H9 (cell line): Measurements from ENCODE around the gene REC114. TPM values are rescaled to one million over a fixed set of nuclear protein-coding genes. Genes with fewer than 3 reads are reported as not detected.

ENCODE experiments used
- DNase-seq: peaks from one replicate; pipeline ENCODE4 v3.0.0-alpha.2; 2017
- H2AFZ ChIP-seq: one replicate; pipeline ENCODE4 v1.6.1; 2013; ENCODE audit warnings: mild to moderate bottlenecking, low read length, control low read depth, moderate library complexity
- H2AK5ac ChIP-seq: 2 replicates; pipeline ENCODE4 v1.6.1; 2013; ENCODE audit warnings: low read length, control low read depth, mixed read lengths; ENCODE audit not compliant: insufficient read length
- H2BK120ac ChIP-seq: one replicate; pipeline ENCODE4 v1.6.1; 2013; ENCODE audit warnings: low read depth, mild to moderate bottlenecking, low read length, control low read depth, inconsistent platforms; ENCODE audit not compliant: poor library complexity, severe bottlenecking
- H2BK12ac ChIP-seq: 2 replicates; pipeline ENCODE4 v1.6.1; 2013; ENCODE audit warnings: low read length, control low read depth, mixed read lengths, low read depth; ENCODE audit not compliant: insufficient read length
- H2BK15ac ChIP-seq: 2 replicates; pipeline ENCODE4 v1.6.1; 2013; ENCODE audit warnings: low read depth, low read length, control low read depth
- H2BK20ac ChIP-seq: one replicate; pipeline ENCODE4 v1.6.1; 2013; ENCODE audit warnings: low read depth, mild to moderate bottlenecking, low read length, control low read depth, inconsistent platforms; ENCODE audit not compliant: poor library complexity, severe bottlenecking
- H2BK5ac ChIP-seq: 2 replicates; pipeline ENCODE4 v1.6.1; 2013; ENCODE audit warnings: low read length, control low read depth, mixed read lengths; ENCODE audit not compliant: insufficient read length
- H3K14ac ChIP-seq: 2 replicates; pipeline ENCODE4 v1.6.1; 2013; ENCODE audit warnings: low read length, control low read depth; ENCODE audit not compliant: insufficient read depth
- H3K18ac ChIP-seq: 2 replicates; pipeline ENCODE4 v1.6.1; 2013; ENCODE audit warnings: low read depth, mild to moderate bottlenecking, mixed read lengths, low read length, control low read depth; ENCODE audit not compliant: insufficient read length
- H3K23ac ChIP-seq: 2 replicates; pipeline ENCODE4 v1.6.1; 2013; ENCODE audit warnings: low read length, control low read depth, mixed read lengths, low read depth; ENCODE audit not compliant: insufficient read length
- H3K23me2 ChIP-seq: 2 replicates; pipeline ENCODE4 v1.6.1; 2013; ENCODE audit warnings: low read depth, mild to moderate bottlenecking, mixed read lengths, low read length, control low read depth; ENCODE audit not compliant: insufficient read length, poor library complexity, severe bottlenecking
- H3K27ac ChIP-seq: 2 replicates; pipeline ENCODE4 v1.5.1; 2013; ENCODE audit warnings: low read length, control low read depth, mixed read lengths, low read depth; ENCODE audit not compliant: insufficient read length
- H3K27me3 ChIP-seq: 2 replicates; pipeline ENCODE4 v1.6.1; 2013; ENCODE audit warnings: low read length, control low read depth, inconsistent platforms; ENCODE audit not compliant: insufficient read depth
- H3K4ac ChIP-seq: 2 replicates; pipeline ENCODE4 v1.6.1; 2013; ENCODE audit warnings: low read depth, mild to moderate bottlenecking, control low read depth, inconsistent platforms, low read length, moderate library complexity
- H3K4me1 ChIP-seq: 2 replicates; pipeline ENCODE4 v1.6.1; 2013; ENCODE audit warnings: low read length, control low read depth, inconsistent platforms; ENCODE audit not compliant: insufficient read depth
- H3K4me2 ChIP-seq: 2 replicates; pipeline ENCODE4 v1.6.1; 2013; ENCODE audit warnings: low read length, control low read depth, mixed read lengths; ENCODE audit not compliant: insufficient read length, insufficient read depth
- H3K56ac ChIP-seq: 2 replicates; pipeline ENCODE4 v1.6.1; 2013; ENCODE audit warnings: low read depth, mild to moderate bottlenecking, mixed read lengths, low read length, control low read depth; ENCODE audit not compliant: insufficient read length
- H3K79me1 ChIP-seq: 2 replicates; pipeline ENCODE4 v1.6.1; 2013; ENCODE audit warnings: low read depth, mild to moderate bottlenecking, moderate library complexity, low read length, control low read depth, inconsistent platforms; ENCODE audit not compliant: insufficient read depth, poor library complexity, severe bottlenecking
- H3K79me2 ChIP-seq: 2 replicates; pipeline ENCODE4 v1.6.1; 2013; ENCODE audit warnings: low read length, control low read depth, inconsistent platforms; ENCODE audit not compliant: insufficient read depth
- H3K9ac ChIP-seq: 2 replicates; pipeline ENCODE4 v1.6.1; 2013; ENCODE audit warnings: low read length, control low read depth, mixed read lengths; ENCODE audit not compliant: insufficient read length; ENCODE audit errors: extremely low read depth
- H3K9me3 ChIP-seq: one replicate; pipeline ENCODE4 v1.6.1; 2013; ENCODE audit warnings: low read depth, low read length, inconsistent platforms; ENCODE audit not compliant: control insufficient read depth
- H3T11ph ChIP-seq: one replicate; pipeline ENCODE4 v1.6.1; 2013; ENCODE audit warnings: mild to moderate bottlenecking, low read length, control low read depth, inconsistent platforms
- H4K20me1 ChIP-seq: one replicate; pipeline ENCODE4 v1.6.1; 2013; ENCODE audit not compliant: control insufficient read depth, insufficient read length, insufficient read depth
- H4K5ac ChIP-seq: 2 replicates; pipeline ENCODE4 v1.6.1; 2013; ENCODE audit warnings: low read depth, mild to moderate bottlenecking, mixed read lengths, low read length, control low read depth; ENCODE audit not compliant: insufficient read length
- H4K8ac ChIP-seq: replicated peaks from 2 replicates; pipeline ENCODE4 v1.6.1; 2013; ENCODE audit warnings: low read length, control low read depth, mixed read lengths, low read depth; ENCODE audit not compliant: insufficient read length
- H4K91ac ChIP-seq: 2 replicates; pipeline ENCODE4 v1.6.1; 2013; ENCODE audit warnings: low read depth, mild to moderate bottlenecking, moderate library complexity, mixed read lengths, low read length, control low read depth; ENCODE audit not compliant: insufficient read length
- H3K27ac Mint-ChIP-seq, 3 experiments: 2 replicates in 2 of 3; 3 replicates in 1 of 3; pipeline ENCODE4 v1.8.0; 2020 to 2021; ENCODE audit warnings: mixed read lengths in 3 of 3, mild to moderate bottlenecking in 1 of 3, moderate library complexity in 1 of 3
- H3K27me3 Mint-ChIP-seq: 2 replicates; pipeline ENCODE4 v1.8.0; 2021; ENCODE audit warnings: low read depth, mild to moderate bottlenecking, moderate library complexity, mixed read lengths
- H3K36me3 Mint-ChIP-seq, 3 experiments: 2 replicates in 2 of 3; 3 replicates in 1 of 3; pipeline ENCODE4 v1.8.0; 2020 to 2021; ENCODE audit warnings: low read depth in 3 of 3, mixed read lengths in 3 of 3; ENCODE audit not compliant: insufficient read depth in 1 of 3
- H3K4me1 Mint-ChIP-seq, 2 experiments: 2 replicates each; pipeline ENCODE4 v1.8.0; 2020; ENCODE audit warnings: mixed read lengths in 2 of 2
- H3K4me3 Mint-ChIP-seq, 2 experiments: 2 replicates in 1 of 2; 3 replicates in 1 of 2; pipeline ENCODE4 v1.8.0; 2020 to 2021; ENCODE audit warnings: mild to moderate bottlenecking in 2 of 2, mixed read lengths in 2 of 2, moderate library complexity in 1 of 2
- H3K9me3 Mint-ChIP-seq, 2 experiments: 2 replicates in 1 of 2; 3 replicates in 1 of 2; pipeline ENCODE4 v1.8.0; 2020; ENCODE audit warnings: mild to moderate bottlenecking in 2 of 2, mixed read lengths in 2 of 2, moderate library complexity in 1 of 2
- WGBS: extraction: QIAGEN DNeasy Blood & Tissue Kit; methylation state at CpG from one replicate; pipeline ENCODE4 v1.1.7; 2013; ENCODE audit warnings: missing lambda C conversion rate, low lambda C conversion rate, mixed read lengths; ENCODE audit not compliant: insufficient read length; ENCODE audit errors: extremely low coverage; 5-methylcytosine and 5-hydroxymethylcytosine counted together
- total RNA-seq: library from RNA; stranded (reverse); gene quantifications from 2 replicates; pipeline ENCODE4 v1.2.1, GENCODE V29; 2021
- TF ChIP-seq, protein P1 (sequence below): fragments of 200-600 bp; sonication (generic); conservative IDR thresholded peaks from 3 replicates; pipeline ENCODE4 v1.8.0; 2021; ENCODE audit warnings: antibody characterized with exemption, mild to moderate bottlenecking

REC114 gene
- total RNA-seq, 1 experiment from 2014 or later: not detected

DNA sequence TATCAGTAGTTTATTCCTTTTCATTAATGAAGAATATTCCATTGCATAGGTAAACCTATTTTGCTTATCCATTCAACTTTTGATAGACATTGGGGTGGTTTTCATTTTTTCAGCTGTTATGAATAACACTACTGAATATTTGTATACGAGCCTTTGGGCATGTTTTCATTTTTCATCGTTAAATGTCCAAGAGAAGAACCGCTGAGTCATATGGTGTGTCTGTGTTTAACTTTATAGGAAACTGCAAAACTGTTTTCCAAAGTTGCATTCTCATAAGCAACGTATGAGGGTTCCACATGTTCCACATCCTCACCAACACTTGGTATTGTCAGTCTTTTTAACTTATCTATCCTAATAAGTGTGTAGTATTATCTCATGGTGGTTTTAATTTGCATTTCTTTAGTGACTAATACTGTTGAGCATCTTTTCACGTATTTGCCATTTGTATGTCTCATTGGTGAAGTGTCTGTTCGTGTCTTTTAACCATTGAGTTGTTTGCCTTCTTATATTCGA is 33.8 kb downstream of the REC114 start:
- H2BK15ac ChIP-seq: no peak overlapping the region
- H3K79me2 ChIP-seq: no peaks in the 10 kb centered on the region
- H3K79me1 ChIP-seq: no peaks in the 10 kb centered on the region
- H3K27me3 ChIP-seq: no peaks in the 10 kb centered on the region
- no peaks in the 10 kb centered on the region for H3K4me1 ChIP-seq
- no peak overlapping the region for H3K14ac ChIP-seq
- no peaks in the 10 kb centered on the region for H4K20me1 ChIP-seq
- H2BK12ac ChIP-seq: no peak overlapping the region
- H3K36me3 Mint-ChIP-seq: no peaks in the 10 kb centered on the region
- H3K23ac ChIP-seq: no peak overlapping the region
- H2BK5ac ChIP-seq: no peak overlapping the region
- H3K9me3 ChIP-seq: no peaks in the 10 kb centered on the region
- no peaks in the 10 kb centered on the region for H3K23me2 ChIP-seq
- no peak overlapping the region for H3K4ac ChIP-seq
- H3K9me3 Mint-ChIP-seq: no peaks in the 10 kb centered on the region
- H3K4me1 Mint-ChIP-seq: no peaks in the 10 kb centered on the region
- H4K5ac ChIP-seq: no peak overlapping the region
- DNase-seq: no peak
- no peak overlapping the region for H3K56ac ChIP-seq
- TF ChIP-seq, protein P1, sequence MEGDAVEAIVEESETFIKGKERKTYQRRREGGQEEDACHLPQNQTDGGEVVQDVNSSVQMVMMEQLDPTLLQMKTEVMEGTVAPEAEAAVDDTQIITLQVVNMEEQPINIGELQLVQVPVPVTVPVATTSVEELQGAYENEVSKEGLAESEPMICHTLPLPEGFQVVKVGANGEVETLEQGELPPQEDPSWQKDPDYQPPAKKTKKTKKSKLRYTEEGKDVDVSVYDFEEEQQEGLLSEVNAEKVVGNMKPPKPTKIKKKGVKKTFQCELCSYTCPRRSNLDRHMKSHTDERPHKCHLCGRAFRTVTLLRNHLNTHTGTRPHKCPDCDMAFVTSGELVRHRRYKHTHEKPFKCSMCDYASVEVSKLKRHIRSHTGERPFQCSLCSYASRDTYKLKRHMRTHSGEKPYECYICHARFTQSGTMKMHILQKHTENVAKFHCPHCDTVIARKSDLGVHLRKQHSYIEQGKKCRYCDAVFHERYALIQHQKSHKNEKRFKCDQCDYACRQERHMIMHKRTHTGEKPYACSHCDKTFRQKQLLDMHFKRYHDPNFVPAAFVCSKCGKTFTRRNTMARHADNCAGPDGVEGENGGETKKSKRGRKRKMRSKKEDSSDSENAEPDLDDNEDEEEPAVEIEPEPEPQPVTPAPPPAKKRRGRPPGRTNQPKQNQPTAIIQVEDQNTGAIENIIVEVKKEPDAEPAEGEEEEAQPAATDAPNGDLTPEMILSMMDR: no peak
- H2AK5ac ChIP-seq: no peak overlapping the region
- H3K27me3 Mint-ChIP-seq: peaks cover 2% of the 10 kb centered on the region; the same call in 1 of the 2 replicates
- H3K27ac ChIP-seq: no peak overlapping the region
- no peak overlapping the region for H3K9ac ChIP-seq
- no peak overlapping the region for H3K27ac Mint-ChIP-seq
- no peak overlapping the region for H3K18ac ChIP-seq
- H2BK120ac ChIP-seq: no peak overlapping the region
- H3K4me2 ChIP-seq: no peak overlapping the region
- H2BK20ac ChIP-seq: no peak overlapping the region
- H3T11ph ChIP-seq: no peak overlapping the region
- H3K4me3 Mint-ChIP-seq: no peak overlapping the region
- no peak overlapping the region for H4K8ac ChIP-seq
- no CpG with 5 or more reads among the region's 7 CpGs for WGBS
- no peak overlapping the region for H4K91ac ChIP-seq
- no peak overlapping the region for H2AFZ ChIP-seq
